GM12878 (cell line): Measurements from ENCODE around the gene PRMT5.

Source experiments
- FOXK2 ChIP-seq: fragments of 450-650 bp; IDR thresholded peaks from 2 replicates; pipeline ENCODE4 v1.6.1; 2017; ENCODE audit warnings: mild to moderate bottlenecking, moderate library complexity
- FOXM1 ChIP-seq: IDR thresholded peaks from 2 replicates; pipeline ENCODE4 v1.6.1; 2012; ENCODE audit warnings: low read depth, mild to moderate bottlenecking, inconsistent platforms, low read length, moderate library complexity
- PAX5 ChIP-seq: IDR thresholded peaks from 2 replicates; pipeline ENCODE4 v1.6.1; 2011; ENCODE audit warnings: low read depth, low read length, borderline replicate concordance
- POLR2A ChIP-seq: IDR thresholded peaks from 2 replicates; pipeline ENCODE4 v1.6.1; 2011; ENCODE audit warnings: low read depth, mild to moderate bottlenecking, low read length
- POLR2AphosphoS5 ChIP-seq: IDR thresholded peaks from 2 replicates; pipeline ENCODE4 v1.6.1; 2011; ENCODE audit warnings: mild to moderate bottlenecking, low read length, inconsistent platforms
- YBX1 ChIP-seq: fragments of 450-650 bp; IDR thresholded peaks from 2 replicates; pipeline ENCODE4 v1.6.1; 2016; ENCODE audit warnings: antibody characterized with exemption
- ZSCAN29 ChIP-seq: fragments of 450-650 bp; IDR thresholded peaks from 2 replicates; pipeline ENCODE4 v1.6.1; 2017; ENCODE audit warnings: mild to moderate bottlenecking, moderate library complexity
- TF ChIP-seq, protein P1 (sequence below): fragments of 450-650 bp; IDR thresholded peaks from 2 replicates; pipeline ENCODE4 v1.6.1; 2017; ENCODE audit warnings: mild to moderate bottlenecking, moderate library complexity

DNA sequence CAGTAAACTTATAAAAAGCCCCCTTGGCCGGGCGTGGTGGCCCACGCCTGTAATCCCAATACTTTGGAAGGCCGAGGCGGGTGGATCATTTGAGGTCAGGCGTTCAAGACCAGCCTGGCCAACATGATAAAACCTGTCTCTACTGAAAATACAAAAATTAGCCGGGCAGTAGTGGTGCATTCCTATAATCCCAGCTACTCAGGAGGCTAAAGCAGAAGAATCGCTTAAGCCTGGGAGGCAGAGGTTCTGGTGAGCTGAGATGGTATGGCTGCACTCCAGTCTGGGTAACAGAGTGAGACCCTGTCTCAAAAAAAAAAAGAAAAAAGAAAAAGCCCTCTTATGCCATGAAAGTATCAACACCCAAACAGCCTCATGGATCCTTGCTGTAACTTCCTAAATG lies 3.7 kb downstream of the PRMT5 start:
- TF ChIP-seq POLR2A, result no peak
- no peak for TF ChIP-seq ZSCAN29
- TF ChIP-seq FOXK2, result no peak
- TF ChIP-seq PAX5, result no peak
- TF ChIP-seq YBX1, result no peak
- no peak for TF ChIP-seq FOXM1
- no peak for TF ChIP-seq POLR2AphosphoS5
- TF ChIP-seq, protein P1, sequence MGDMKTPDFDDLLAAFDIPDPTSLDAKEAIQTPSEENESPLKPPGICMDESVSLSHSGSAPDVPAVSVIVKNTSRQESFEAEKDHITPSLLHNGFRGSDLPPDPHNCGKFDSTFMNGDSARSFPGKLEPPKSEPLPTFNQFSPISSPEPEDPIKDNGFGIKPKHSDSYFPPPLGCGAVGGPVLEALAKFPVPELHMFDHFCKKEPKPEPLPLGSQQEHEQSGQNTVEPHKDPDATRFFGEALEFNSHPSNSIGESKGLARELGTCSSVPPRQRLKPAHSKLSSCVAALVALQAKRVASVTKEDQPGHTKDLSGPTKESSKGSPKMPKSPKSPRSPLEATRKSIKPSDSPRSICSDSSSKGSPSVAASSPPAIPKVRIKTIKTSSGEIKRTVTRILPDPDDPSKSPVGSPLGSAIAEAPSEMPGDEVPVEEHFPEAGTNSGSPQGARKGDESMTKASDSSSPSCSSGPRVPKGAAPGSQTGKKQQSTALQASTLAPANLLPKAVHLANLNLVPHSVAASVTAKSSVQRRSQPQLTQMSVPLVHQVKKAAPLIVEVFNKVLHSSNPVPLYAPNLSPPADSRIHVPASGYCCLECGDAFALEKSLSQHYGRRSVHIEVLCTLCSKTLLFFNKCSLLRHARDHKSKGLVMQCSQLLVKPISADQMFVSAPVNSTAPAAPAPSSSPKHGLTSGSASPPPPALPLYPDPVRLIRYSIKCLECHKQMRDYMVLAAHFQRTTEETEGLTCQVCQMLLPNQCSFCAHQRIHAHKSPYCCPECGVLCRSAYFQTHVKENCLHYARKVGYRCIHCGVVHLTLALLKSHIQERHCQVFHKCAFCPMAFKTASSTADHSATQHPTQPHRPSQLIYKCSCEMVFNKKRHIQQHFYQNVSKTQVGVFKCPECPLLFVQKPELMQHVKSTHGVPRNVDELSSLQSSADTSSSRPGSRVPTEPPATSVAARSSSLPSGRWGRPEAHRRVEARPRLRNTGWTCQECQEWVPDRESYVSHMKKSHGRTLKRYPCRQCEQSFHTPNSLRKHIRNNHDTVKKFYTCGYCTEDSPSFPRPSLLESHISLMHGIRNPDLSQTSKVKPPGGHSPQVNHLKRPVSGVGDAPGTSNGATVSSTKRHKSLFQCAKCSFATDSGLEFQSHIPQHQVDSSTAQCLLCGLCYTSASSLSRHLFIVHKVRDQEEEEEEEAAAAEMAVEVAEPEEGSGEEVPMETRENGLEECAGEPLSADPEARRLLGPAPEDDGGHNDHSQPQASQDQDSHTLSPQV, result no peak
